ENCODE measurements around the gene CRYBG2.
"Not testable (repeated sequence)": the region's sequence is repeated elsewhere in the genome, so short reads cannot be mapped to it uniquely, and the experiment has no call there.

The CRYBG2 gene

GRCh38 chr1:26295194-26296138 is 58.5 kb downstream of the CRYBG2 start:
- no peak for TF ChIP-seq CTCF (IDR thresholded peaks at IDR 0.05; ENCODE audit: low read depth, low read length, missing control alignments)
- Histone ChIP-seq H3K4me3 (ENCODE audit: low read depth, low read length) (no peak overlapping the region), H3K27ac (no peak overlapping the region), H3K27me3 (replicated peaks) (no peaks in the 10 kb centered on the region), H3K36me3 (replicated peaks) (no peaks in the 10 kb centered on the region)
- in situ Hi-C loops (cut with HindIII; ENCODE audit: low pct_ligation_motif_present, low sequenced_read_pairs), result no loop called here
- no peak for DNase-seq

GRCh38 chr1:26293911-26294463 is 59.9 kb downstream of the CRYBG2 start:
- no peak overlapping the region for H3K27ac ChIP-seq
- no peak overlapping the region for H3K4me3 ChIP-seq (ENCODE audit: low read depth, low read length)
- in situ Hi-C loops (cut with HindIII; ENCODE audit: low pct_ligation_motif_present, low sequenced_read_pairs), result no loop called here
- TF ChIP-seq CTCF (IDR thresholded peaks at IDR 0.05; ENCODE audit: low read depth, low read length, missing control alignments), result no peak
- DNase-seq, result no peak
- no peaks in the 10 kb centered on the region for H3K27me3 ChIP-seq (replicated peaks)
- no peaks in the 10 kb centered on the region for H3K36me3 ChIP-seq (replicated peaks)

GRCh38 chr1:26292735-26293134 is 61.2 kb downstream of the CRYBG2 start:
- H3K27ac ChIP-seq; H3K27me3 ChIP-seq (replicated peaks); H3K4me3 ChIP-seq (ENCODE audit: low read depth, low read length); DNase-seq; in situ Hi-C loops (cut with HindIII; ENCODE audit: low pct_ligation_motif_present, low sequenced_read_pairs); H3K36me3 ChIP-seq (replicated peaks): not testable (repeated sequence)

- Histone ChIP-seq H3K36me3 (replicated peaks) (no peaks in the 10 kb centered on the region), H3K27ac (no peak overlapping the region), H3K27me3 (replicated peaks) (no peaks in the 10 kb centered on the region), H3K4me3 (ENCODE audit: low read depth, low read length) (no peak overlapping the region)
- no peak for TF ChIP-seq CTCF (IDR thresholded peaks at IDR 0.05; ENCODE audit: low read depth, low read length, missing control alignments)
- no peak for DNase-seq
- in situ Hi-C loops (cut with HindIII; ENCODE audit: low pct_ligation_motif_present, low sequenced_read_pairs), result no loop called here
These were observed 62.0 kb downstream of the CRYBG2 start for GRCh38 chr1:26291939-26292338.

GRCh38 chr1:26291433-26291832 is 62.5 kb downstream of the CRYBG2 start:
- in situ Hi-C loops (cut with HindIII; ENCODE audit: low pct_ligation_motif_present, low sequenced_read_pairs), result no loop called here

More at GRCh38 chr1:26291433-26291832, 62.5 kb downstream of the CRYBG2 start:
- no peak for TF ChIP-seq CTCF (IDR thresholded peaks at IDR 0.05; ENCODE audit: low read depth, low read length, missing control alignments)
- no peaks in the 10 kb centered on the region for H3K27me3 ChIP-seq (replicated peaks)
- H3K4me3 ChIP-seq (ENCODE audit: low read depth, low read length), result no peak overlapping the region
- H3K27ac ChIP-seq, result no peak overlapping the region
- no peaks in the 10 kb centered on the region for H3K36me3 ChIP-seq (replicated peaks)
- no peak for DNase-seq
